T-cell (primary cell): ENCODE measurements around the gene PPP1R13L. TPM values are rescaled to one million over a fixed set of nuclear protein-coding genes. Genes with fewer than 3 reads are reported as not detected.
A peak's percentile ranks its signal among the peaks of the same experiment; 100 is the strongest.

Experiments used
- ATAC-seq, 4 experiments: fragments of 200-7000 bp in 3 of 4; fragments of 150-1000 bp in 1 of 4; cut with Tn5 transposase; replicated peaks in 1 of 4; 1 replicate in 3 of 4; 2 replicates in 1 of 4; pipeline ENCODE4 v1.10.0; 2021; ENCODE audit warnings: moderate library complexity in 3 of 4, mild to moderate bottlenecking in 2 of 4, moderate number of reproducible peaks in 1 of 4
- CTCF ChIA-PET, 2 donors: fragments of 300-600 bp; sonication (Branson Sonifier 250); formaldehyde crosslinking; loops; one replicate each; lab custom pipeline; 2022; ENCODE audit warnings: antibody characterized with exemption in 2 of 2; lab: Charles Lee
- POLR2A ChIA-PET, 2 donors: fragments of 300-600 bp; sonication (Branson Sonifier 250); formaldehyde crosslinking; loops; one replicate each; lab custom pipeline; 2022; ENCODE audit warnings: antibody characterized with exemption in 2 of 2; lab: Charles Lee
- DNase-seq, 35 experiments: peaks; one replicate each; pipeline versions ENCODE4 v3.0.0 to v3.0.0-alpha.2; 2013 to 2023
- H3K27ac ChIP-seq: one replicate; pipeline ENCODE4 v1.5.1; 2013; ENCODE audit warnings: low read length
- H3K27me3 ChIP-seq, 2 experiments: replicated peaks in 1 of 2; 1 replicate in 1 of 2; 2 replicates in 1 of 2; pipeline versions ENCODE4 v1.6.1 to v1.7.0; 2013; ENCODE audit warnings: low read length in 1 of 2, mixed read lengths in 1 of 2; ENCODE audit not compliant: control insufficient read depth in 2 of 2, insufficient read depth in 2 of 2; ENCODE audit errors: extremely low read depth in 1 of 2
- H3K36me3 ChIP-seq, 2 donors: 1 replicate in 1 of 2; 2 replicates in 1 of 2; pipeline versions ENCODE4 v1.6.1 to v1.7.0; 2013; ENCODE audit warnings: low read length in 1 of 2; ENCODE audit not compliant: control insufficient read depth in 2 of 2, insufficient read depth in 1 of 2; ENCODE audit errors: extremely low read depth in 1 of 2
- H3K4me1 ChIP-seq, 2 experiments: 1 replicate in 1 of 2; 2 replicates in 1 of 2; pipeline versions ENCODE4 v1.6.1 to v1.7.0; 2013; ENCODE audit warnings: low read length in 2 of 2, mixed read lengths in 1 of 2; ENCODE audit not compliant: insufficient read depth in 2 of 2, control insufficient read depth in 1 of 2; ENCODE audit errors: extremely low read depth in 1 of 2
- H3K4me3 ChIP-seq, 2 donors: 1 replicate in 1 of 2; 2 replicates in 1 of 2; pipeline versions ENCODE4 v1.5.1 to v1.7.0; 2013; ENCODE audit warnings: mild to moderate bottlenecking in 2 of 2, low read length in 1 of 2, moderate library complexity in 1 of 2; ENCODE audit not compliant: control insufficient read depth in 1 of 2; ENCODE audit errors: extremely low read depth in 1 of 2
- H3K9me3 ChIP-seq: 2 replicates; pipeline ENCODE4 v1.7.0; 2013
- H3K27ac Mint-ChIP-seq, 2 donors: one replicate each; pipeline ENCODE4 v1.8.0; 2020 to 2021; ENCODE audit warnings: mild to moderate bottlenecking in 2 of 2, mixed read lengths in 2 of 2
- H3K27me3 Mint-ChIP-seq, 2 donors: one replicate each; pipeline ENCODE4 v1.8.0; 2021 to 2022; ENCODE audit warnings: mixed read lengths in 2 of 2
- H3K36me3 Mint-ChIP-seq: one replicate; pipeline ENCODE4 v1.8.0; 2021; ENCODE audit warnings: mixed read lengths
- H3K4me1 Mint-ChIP-seq, 3 donors: one replicate each; pipeline ENCODE4 v1.8.0; 2020 to 2022; ENCODE audit warnings: mixed read lengths in 3 of 3, mild to moderate bottlenecking in 1 of 3
- H3K4me3 Mint-ChIP-seq, 3 donors: one replicate each; pipeline ENCODE4 v1.8.0; 2020 to 2022; ENCODE audit warnings: mild to moderate bottlenecking in 3 of 3, mixed read lengths in 3 of 3, moderate library complexity in 3 of 3
- H3K9me3 Mint-ChIP-seq, 3 donors: one replicate each; pipeline ENCODE4 v1.8.0; 2020 to 2022; ENCODE audit warnings: mixed read lengths in 3 of 3
- WGBS: methylation state at CpG from one replicate; pipeline ENCODE4 v1.1.5; 2013; ENCODE audit warnings: missing lambda C conversion rate; ENCODE audit not compliant: insufficient coverage; 5-methylcytosine and 5-hydroxymethylcytosine counted together
- total RNA-seq, 35 experiments: library from RNA in 6 of 35; stranded (reverse) in 6 of 35; fragments of 120-200 nt in 1 of 35; gene quantifications; one replicate each; pipeline versions ENCODE4 v1.2.1 to v1.2.4 and lab custom pipeline; 2013 to 2026

The PPP1R13L gene
- total RNA-seq, 5 donors from 2014 or later (not counting 1 experiment from before 2014, with no cell fraction given) = 7.9 to 15.7 (median 12.5) TPM

DNA sequence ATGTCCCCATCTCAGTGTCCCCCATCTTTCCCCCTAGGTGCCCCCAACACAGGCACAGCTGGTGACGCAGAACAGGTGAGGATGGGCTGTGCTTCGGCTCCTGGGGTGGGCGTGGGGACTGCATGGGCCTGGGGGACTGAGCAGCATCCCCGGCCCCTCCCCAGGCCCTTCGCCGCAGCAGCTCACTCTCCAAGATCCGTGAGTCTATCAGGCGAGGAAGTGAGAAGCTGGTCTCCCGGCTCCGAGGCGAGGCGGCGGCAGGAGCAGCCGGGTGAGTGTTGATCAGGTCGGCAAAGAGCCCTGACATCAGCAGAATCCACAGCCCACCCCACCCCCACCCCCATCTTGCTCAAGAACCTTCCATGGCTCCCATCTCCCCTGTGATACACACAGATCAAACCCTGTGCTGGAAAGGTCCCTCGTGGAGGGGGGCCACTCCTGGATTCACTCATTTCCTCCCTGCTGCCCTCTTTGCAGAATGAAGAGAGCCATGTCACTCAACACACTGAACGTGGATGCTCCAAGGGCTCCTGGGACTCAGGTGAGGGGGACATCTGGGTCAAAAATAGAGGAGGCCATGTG lies 54.3 kb downstream of the PPP1R13L start:
- H3K36me3 ChIP-seq = peaks cover 9 to 19% of the 10 kb centered on the region in 2 donors
- Mint-ChIP-seq H3K27me3 (peaks cover 5 to 6% of the 10 kb centered on the region in 2 donors), H3K9me3 (no peaks in the 10 kb centered on the region), H3K27ac (no peak overlapping the region), H3K4me3 (no peak overlapping the region), H3K4me1 (no peaks in the 10 kb centered on the region), H3K36me3 (peaks cover 18% of the 10 kb centered on the region)
- no peak overlapping the region for H3K4me3 ChIP-seq
- peaks cover 0 to 24% of the 10 kb centered on the region in 2 experiments for H3K27me3 ChIP-seq
- ATAC-seq (no peak), DNase-seq (no peak)
- ChIA-PET POLR2A (no interaction called here), CTCF (interaction anchor here in 1 of 2 donors (0.6 kb wide), 1 partner anchor 1400 kb away, joined by 3 read pairs; no protein-coding TSS in a partner anchor)
- no peak overlapping the region for H3K27ac ChIP-seq
- peaks cover 0 to 4% of the 10 kb centered on the region in 2 experiments for H3K4me1 ChIP-seq
- no peaks in the 10 kb centered on the region for H3K9me3 ChIP-seq
- WGBS = 91% methylated on average over 13 of the region's 17 CpGs

DNA sequence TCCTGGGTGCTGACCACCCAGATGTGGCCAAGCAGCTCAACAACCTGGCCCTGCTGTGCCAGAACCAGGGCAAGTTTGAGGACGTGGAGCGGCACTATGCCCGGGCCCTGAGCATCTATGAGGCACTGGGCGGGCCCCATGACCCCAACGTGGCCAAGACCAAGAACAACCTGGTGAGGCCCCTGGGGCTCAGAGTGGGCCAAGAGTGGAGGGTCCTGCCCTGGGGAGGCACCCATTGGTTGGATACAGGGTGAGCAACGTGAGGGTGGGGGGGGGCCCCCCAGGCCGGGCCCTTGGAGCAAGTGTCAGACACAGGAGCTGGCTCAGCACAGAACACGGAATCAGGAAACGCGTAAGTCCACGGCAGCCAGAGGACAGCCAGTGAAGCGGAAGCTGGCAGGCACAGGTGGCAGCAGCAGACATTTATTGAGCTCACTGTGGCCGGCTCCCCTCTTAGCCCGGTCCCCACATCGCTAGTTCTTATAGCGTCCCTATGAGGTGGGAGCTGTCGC lies 55.4 kb downstream of the PPP1R13L start:
- Histone ChIP-seq H3K9me3 (no peaks in the 10 kb centered on the region), H3K36me3 (peaks cover 9 to 16% of the 10 kb centered on the region in 2 donors), H3K27ac (no peak overlapping the region), H3K4me1 (peaks cover 0 to under 1% of the 10 kb centered on the region in 2 experiments), H3K27me3 (peaks cover 0 to 35% of the 10 kb centered on the region in 2 experiments), H3K4me3 (no peak overlapping the region)
- Mint-ChIP-seq H3K4me1 (no peaks in the 10 kb centered on the region), H3K9me3 (no peaks in the 10 kb centered on the region), H3K27me3 (peaks cover 10 to 13% of the 10 kb centered on the region in 2 donors), H3K4me3 (no peak overlapping the region), H3K27ac (no peak overlapping the region), H3K36me3 (peaks cover 13% of the 10 kb centered on the region)
- no peak for DNase-seq
- ChIA-PET CTCF (no interaction called here), POLR2A (no interaction called here)
- WGBS = 92% methylated on average over 13 of the region's 17 CpGs
- no peak for ATAC-seq

DNA sequence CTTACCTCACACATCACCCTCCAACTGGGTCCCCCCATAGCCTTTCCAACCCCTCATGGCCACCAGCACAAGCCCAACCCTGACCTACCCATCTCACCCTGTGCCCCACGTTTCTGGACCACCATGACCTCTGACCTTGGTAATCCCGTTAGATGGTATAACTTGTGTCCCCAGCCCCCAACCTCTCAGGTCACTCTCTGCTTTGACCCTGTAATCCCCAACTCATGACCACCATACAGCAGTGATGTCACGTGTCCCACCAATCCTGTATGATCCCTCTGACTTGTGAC lies 55.8 kb downstream of the PPP1R13L start:
- no peak for ATAC-seq
- Mint-ChIP-seq H3K27me3 (peaks cover 10 to 17% of the 10 kb centered on the region in 2 donors), H3K36me3 (peaks cover 11% of the 10 kb centered on the region), H3K9me3 (no peaks in the 10 kb centered on the region), H3K4me1 (no peaks in the 10 kb centered on the region), H3K27ac (no peak overlapping the region), H3K4me3 (no peak overlapping the region)
- ChIA-PET CTCF (no interaction called here), POLR2A (no interaction called here)
- Histone ChIP-seq H3K27me3 (peaks cover 0 to 39% of the 10 kb centered on the region in 2 experiments), H3K36me3 (peaks cover 9 to 14% of the 10 kb centered on the region in 2 donors), H3K27ac (no peak overlapping the region), H3K4me1 (no peaks in the 10 kb centered on the region), H3K4me3 (no peak overlapping the region), H3K9me3 (no peaks in the 10 kb centered on the region)
- WGBS = 100% methylated on average over 1 of the region's 3 CpGs
- DNase-seq = no peak

DNA sequence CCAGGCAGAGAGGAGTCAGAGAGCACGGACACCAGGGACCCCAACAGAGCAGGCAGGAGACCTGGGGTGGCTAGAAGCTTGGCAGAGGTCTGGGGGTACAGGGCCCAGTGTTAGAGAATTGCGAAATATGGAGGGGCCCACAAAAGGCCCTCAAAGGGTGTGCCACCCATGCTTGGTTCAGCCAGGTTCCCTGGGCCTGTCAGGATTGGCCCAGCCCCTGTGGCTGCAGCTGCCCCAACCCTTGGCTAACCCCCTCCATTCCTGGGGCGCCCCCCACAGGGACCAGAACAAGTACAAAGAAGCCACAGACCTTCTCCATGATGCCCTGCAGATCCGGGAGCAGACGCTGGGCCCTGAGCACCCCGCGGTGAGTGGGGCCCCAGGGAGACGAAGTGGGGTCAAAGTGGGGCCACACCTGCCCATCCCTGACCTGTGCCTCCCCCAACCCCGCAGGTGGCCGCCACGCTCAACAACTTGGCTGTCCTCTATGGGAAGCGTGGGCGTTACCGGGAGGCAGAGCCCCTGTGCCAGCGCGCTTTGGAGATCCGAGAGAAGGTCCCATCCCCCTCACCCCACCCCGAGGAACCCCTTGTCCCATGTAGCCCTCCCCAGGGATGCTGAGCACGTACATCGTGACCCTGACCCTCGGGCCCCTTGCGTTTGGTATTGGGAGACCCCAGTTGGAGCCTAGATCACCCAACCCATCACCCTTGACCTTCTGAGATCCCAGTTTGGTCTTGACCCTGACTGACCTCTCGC lies 56.3 kb downstream of the PPP1R13L start:
- Mint-ChIP-seq H3K27me3 (peaks cover 11 to 21% of the 10 kb centered on the region in 2 donors), H3K27ac (no peak overlapping the region), H3K9me3 (no peaks in the 10 kb centered on the region), H3K4me3 (no peak overlapping the region), H3K4me1 (no peaks in the 10 kb centered on the region), H3K36me3 (peaks cover 10% of the 10 kb centered on the region)
- no peaks in the 10 kb centered on the region for H3K9me3 ChIP-seq
- H3K27me3 ChIP-seq = peaks cover 0 to 43% of the 10 kb centered on the region in 2 experiments
- no peak overlapping the region for H3K27ac ChIP-seq
- H3K36me3 ChIP-seq = peaks cover 9 to 11% of the 10 kb centered on the region in 2 donors
- no peaks in the 10 kb centered on the region for H3K4me1 ChIP-seq
- ATAC-seq (peak in 1 of 4 experiments; percentile 16), DNase-seq (no peak)
- CTCF ChIA-PET = no interaction called here
- whole genome bisulfite sequencing = 83% methylated on average over 23 of the region's 23 CpGs
- H3K4me3 ChIP-seq = no peak overlapping the region
- POLR2A ChIA-PET = no interaction called here

DNA sequence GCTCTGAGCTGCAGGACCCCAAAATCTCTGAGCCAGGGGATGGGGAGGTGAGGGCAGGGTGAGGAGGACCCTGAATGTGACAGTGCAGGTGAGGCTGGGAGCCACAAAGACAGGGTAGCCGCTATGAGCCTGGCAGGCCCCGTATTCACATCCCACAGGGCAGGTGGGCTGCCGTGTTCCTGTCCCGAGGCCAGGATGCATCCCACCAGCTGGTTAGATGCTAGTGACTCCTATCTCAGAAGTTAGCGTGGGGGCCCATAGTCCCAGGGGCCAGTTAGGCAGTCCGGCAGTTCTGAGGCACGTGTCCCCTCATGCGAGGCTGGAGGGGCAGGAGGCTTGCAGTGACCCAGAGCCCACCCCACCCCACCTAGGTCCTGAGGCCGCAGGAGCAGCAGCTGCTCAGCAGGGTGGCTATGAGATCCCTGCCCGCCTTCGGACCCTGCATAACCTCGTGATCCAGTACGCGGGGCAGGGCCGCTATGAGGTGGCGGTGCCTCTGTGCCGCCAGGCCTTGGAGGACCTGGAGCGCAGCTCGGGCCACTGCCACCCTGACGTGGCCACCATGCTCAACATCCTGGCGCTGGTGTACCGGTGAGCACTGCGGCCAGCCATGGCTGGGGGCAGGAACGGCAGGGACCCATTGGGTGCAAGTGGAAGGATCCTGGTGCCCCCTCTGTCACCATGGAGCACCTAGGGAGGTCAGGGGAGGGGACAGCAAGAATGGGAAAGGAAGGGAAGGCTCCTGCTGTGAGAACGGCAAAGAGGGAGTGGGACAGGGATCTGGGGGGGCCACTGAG lies 57.1 kb downstream of the PPP1R13L start:
- no peak overlapping the region for H3K27ac Mint-ChIP-seq
- POLR2A ChIA-PET = no interaction called here
- no peaks in the 10 kb centered on the region for H3K4me1 ChIP-seq
- no peak for ATAC-seq
- H3K9me3 Mint-ChIP-seq = no peaks in the 10 kb centered on the region
- peaks cover 7% of the 10 kb centered on the region for H3K36me3 Mint-ChIP-seq
- H3K4me3 ChIP-seq = no peak overlapping the region
- no peak overlapping the region for H3K27ac ChIP-seq
- CTCF ChIA-PET = no interaction called here
- H3K9me3 ChIP-seq = no peaks in the 10 kb centered on the region
- H3K4me3 Mint-ChIP-seq = no peak overlapping the region
- H3K4me1 Mint-ChIP-seq = no peaks in the 10 kb centered on the region
- DNase-seq = no peak
- peaks cover 9 to 11% of the 10 kb centered on the region in 2 donors for H3K36me3 ChIP-seq
- H3K27me3 ChIP-seq = peaks cover 0 to 49% of the 10 kb centered on the region in 2 experiments
- WGBS = 82% methylated on average over 24 of the region's 25 CpGs
- peaks cover 13 to 23% of the 10 kb centered on the region in 2 donors for H3K27me3 Mint-ChIP-seq

DNA sequence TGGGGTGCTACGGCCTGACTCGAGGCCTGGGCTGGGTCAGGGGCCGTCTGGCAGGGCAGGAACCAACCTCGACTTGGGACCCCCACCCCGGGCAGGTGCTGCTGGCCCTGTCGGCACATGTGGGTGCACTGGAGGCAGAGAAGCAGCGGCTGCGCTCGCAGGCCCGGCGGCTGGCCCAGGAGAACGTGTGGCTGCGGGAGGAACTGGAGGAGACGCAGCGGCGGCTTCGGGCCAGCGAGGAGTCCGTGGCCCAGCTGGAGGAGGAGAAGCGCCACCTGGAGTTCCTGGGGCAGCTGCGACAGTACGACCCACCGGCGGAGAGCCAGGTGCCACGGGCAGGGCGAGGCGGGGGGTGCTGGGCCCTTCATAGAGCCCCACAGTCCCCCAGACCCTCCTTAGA lies 58.4 kb downstream of the PPP1R13L start:
- Mint-ChIP-seq H3K27ac (no peak overlapping the region), H3K9me3 (no peaks in the 10 kb centered on the region), H3K36me3 (peaks cover 7% of the 10 kb centered on the region), H3K4me3 (no peak overlapping the region), H3K27me3 (peaks cover 13 to 23% of the 10 kb centered on the region in 2 donors), H3K4me1 (no peaks in the 10 kb centered on the region)
- ChIA-PET POLR2A (no interaction called here), CTCF (no interaction called here)
- Histone ChIP-seq H3K36me3 (peaks cover 2 to 7% of the 10 kb centered on the region in 2 donors), H3K27ac (no peak overlapping the region), H3K27me3 (peaks cover 2 to 62% of the 10 kb centered on the region in 2 experiments), H3K4me3 (no peak overlapping the region), H3K4me1 (no peaks in the 10 kb centered on the region), H3K9me3 (no peaks in the 10 kb centered on the region)
- DNase-seq (no peak), ATAC-seq (no peak)
- WGBS = 44% methylated on average over 23 of the region's 27 CpGs
